Measurements from ENCODE around the gene LGR4.
A peak's percentile ranks its signal among the peaks of the same experiment; 100 is the strongest.
"Not testable (repeated sequence)": the region's sequence is repeated elsewhere in the genome, so short reads cannot be mapped to it uniquely, and the experiment has no call there.

The LGR4 gene

GRCh38 chr11:27331981-27332380 lies 140.6 kb downstream of the LGR4 start:
- DNase-seq: no peak

- no peak for DNase-seq
Observed at GRCh38 chr11:27330633-27331270, 141.8 kb downstream of the LGR4 start.

GRCh38 chr11:27329867-27330632 lies 142.5 kb downstream of the LGR4 start:
- no peak for DNase-seq

GRCh38 chr11:27328614-27329013 lies 144.0 kb downstream of the LGR4 start:
- no peak for DNase-seq

GRCh38 chr11:27327064-27327463 lies 145.5 kb downstream of the LGR4 start:
- not testable (repeated sequence) for DNase-seq

GRCh38 chr11:27322196-27322595 lies 150.4 kb downstream of the LGR4 start:
- not testable (repeated sequence) for DNase-seq

- peak; percentile 9 for DNase-seq
Observed at GRCh38 chr11:27321340-27321739, 151.2 kb downstream of the LGR4 start.

GRCh38 chr11:27319072-27319471 lies 153.5 kb downstream of the LGR4 start:
- peak; percentile 25 for DNase-seq

- DNase-seq: no peak
Observed at GRCh38 chr11:27317751-27318150, 154.8 kb downstream of the LGR4 start.
